Embryonic facial prominence (tissue), 1 donor: ENCODE data around the gene BTG4.

Experiments used
- DNase-seq: peaks from one replicate; pipeline ENCODE4 v3.0.0-alpha.2; 2016; ENCODE audit errors: extremely low spot score

The BTG4 gene

DNA sequence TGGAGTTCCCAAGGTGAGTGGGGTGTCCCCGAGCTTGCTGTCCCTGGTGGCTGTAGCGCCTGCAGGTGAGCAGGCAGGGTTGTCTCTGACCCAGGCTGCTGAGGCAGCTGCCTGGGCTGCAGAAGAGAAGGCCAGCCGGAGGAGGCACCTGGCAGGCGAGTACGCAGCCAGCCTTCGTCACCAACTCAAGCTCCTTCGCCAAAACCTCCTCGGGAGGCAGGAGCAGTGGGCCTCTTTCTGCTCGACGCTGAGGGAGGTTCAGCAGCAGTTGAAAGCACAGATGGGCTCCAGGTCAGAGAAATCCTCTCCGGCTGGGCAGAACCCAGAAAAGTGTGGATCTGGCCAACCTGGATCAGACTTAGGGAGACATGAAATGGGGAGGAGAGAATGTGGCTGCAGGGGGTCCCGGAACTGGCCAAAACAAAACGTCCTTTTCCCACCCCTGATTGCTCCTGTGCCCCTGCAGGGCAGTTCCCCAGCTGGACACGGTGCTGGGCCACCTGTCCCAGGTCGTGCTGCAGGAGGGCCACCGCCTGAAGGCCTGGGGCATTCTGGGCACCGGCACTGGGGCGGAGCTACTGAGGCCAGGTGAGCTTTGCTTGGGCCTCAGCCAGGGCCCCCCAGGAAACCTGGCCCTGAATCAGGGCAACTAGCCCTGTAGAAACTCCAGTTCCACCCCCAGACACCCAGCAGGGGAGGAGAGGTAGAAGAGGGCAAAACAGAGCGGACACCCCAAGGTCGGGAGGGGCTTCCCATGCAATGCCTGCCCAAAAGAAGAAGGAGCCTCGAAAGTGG lies 56.7 kb downstream of the BTG4 start:
- no peak for DNase-seq

DNA sequence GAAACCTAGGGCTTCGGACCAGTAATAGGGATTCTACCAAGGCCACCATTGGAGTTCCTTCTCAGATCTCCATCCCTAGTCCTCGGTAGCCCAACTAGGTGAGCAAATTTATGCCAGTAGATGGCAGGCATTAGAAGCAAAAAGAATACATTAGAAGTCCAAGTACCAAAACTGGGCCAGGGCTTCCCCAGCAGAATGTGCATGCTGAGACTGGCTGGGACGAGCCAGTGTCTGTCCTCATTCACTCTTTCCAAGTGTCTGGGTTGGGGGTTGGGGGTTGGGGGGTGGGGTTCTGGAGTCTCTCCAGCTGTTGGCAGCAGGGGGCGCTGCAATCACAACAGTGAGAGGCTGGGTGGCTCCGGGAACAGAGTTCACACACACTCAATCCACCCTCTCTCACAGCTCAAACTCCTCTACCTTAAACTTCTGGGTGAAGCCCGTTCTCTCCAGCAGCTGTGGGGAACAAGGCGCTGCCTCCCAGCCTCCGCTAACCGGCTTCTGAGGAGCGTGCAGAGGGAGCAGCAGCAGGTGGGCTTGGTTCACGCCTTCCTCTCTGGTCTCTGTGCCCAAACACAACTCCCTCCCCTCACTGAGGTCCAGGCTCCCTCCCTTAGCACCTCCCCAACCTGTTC lies 57.5 kb downstream of the BTG4 start:
- no peak for DNase-seq

DNA sequence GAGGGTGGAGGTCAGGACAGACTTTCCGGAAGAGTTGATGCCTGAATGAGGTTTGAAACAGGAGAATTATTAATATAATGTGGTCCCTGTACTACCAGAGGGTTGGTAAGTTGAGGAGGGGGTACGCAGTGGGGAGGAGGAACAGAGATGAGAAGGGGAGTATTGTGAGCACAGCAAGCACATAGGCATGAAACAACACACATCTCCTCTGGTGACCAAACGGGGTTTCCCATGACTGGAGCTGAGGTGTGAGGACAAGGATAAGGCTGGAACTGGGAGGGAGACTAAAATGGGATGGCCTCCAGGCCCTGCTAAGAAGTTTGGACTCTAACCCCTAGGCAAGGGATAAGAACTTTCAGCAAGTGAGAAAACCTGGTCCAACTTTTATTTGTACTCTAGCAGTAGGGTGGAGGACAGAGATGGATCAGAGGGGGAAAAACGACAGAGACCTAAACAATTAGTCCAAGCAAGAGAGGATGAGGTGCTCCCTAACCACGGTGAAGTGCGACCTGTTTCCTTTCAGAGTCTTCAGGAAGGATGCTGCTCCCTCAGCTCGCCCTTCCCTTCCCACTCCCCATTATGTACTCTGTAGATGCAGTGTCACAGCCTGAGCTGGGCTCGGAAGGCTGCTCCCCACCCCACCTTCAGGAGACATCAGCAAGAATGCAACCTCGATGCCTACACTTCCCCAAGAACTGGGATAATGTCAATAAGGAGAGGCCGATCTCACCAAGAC lies 59.2 kb downstream of the BTG4 start:
- DNase-seq = no peak

DNA sequence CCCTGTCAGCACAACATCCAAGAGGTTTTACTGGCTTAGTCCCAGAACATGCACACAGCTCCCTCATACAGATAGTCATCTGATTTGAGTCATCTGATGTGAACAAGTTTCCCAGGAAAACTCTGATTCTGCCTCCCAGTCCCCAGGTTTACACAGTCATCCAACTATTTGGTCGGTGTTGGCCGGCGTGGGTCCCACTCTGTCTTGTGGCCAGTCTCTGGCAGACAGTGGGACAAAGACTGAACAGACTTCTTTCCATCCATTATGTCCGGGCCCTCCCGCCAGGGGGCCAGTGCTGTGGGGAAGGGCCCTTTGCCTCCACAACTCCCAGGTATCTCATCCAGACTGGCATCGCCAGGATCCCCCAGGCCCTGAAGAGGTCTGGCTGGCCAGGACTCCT lies 60.0 kb downstream of the BTG4 start:
- DNase-seq = no peak

DNA sequence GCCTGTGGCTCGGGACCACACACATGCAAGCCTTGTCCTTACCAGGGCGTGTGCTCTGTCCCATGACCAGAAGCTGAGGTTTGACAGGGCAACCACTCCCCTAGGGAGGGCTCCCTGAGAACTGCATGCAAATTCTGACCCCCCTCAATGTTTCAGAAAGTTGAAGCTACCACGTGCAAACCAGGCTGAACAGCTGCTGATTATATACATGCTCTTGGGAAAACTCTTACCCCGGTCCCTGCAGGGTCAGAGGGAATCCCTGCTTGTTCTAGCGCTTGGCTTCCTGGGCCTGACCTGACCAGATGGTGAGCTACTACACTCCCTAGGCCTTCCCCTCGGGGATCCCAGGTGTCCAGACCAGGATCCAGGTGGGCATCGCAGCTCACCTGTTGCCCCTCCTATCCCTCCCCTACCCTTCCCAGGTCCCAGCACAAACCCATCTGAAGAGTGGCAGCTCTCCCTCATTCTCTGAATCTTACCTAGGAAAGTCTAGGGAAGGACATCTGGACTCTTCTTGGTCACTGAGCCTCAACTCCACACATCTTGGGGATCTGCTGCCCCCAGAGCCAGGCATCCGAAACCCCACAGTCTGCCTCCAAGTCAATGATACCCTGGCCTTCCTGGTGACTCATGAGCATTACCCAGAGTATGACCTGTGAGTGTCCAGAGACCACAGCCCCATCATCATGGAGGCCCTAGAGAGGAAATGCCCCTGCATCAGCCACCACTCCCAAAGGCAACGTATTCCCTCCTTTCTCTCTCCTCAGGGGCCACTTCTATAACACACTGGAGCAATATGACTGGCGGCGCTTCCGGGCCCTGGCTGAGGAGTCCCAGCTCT lies 61.5 kb downstream of the BTG4 start:
- DNase-seq = no peak

DNA sequence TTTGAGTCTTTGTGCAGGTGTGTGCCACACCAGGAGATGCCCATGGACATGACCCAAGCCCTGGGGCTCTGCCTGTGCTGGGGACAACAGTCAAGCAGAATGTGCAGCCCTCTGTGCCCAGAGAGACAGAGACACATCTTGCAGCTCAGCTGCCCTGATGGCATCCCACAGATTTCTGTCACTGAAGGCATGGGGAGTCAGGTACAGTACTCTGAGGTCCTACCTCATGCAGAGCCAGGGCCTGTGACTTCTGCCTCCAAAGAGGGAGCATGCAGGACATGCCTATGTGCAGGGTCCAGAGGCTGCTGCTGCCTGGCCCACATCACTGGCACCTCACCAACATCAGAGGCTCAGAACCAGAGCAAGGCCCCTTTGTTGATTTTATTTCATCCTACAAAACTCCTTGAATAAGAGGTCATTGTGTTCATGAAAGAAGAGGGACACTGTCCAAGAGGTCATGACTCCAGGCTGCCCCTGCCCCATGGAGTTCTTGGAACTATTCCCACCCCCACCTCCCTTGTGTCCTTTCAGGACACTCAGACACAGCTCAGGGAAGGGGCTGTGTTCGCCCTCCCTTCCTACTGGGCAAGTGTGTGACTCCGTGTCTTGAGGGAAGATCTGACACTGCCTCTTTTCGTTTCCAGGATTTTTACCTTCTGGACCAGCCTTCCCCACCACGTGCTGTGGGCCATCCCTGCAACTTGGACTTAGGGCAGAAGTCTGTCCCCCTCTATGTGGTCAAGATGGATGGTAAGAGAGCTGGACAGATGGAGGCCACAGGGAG lies 62.3 kb downstream of the BTG4 start:
- no peak for DNase-seq

DNA sequence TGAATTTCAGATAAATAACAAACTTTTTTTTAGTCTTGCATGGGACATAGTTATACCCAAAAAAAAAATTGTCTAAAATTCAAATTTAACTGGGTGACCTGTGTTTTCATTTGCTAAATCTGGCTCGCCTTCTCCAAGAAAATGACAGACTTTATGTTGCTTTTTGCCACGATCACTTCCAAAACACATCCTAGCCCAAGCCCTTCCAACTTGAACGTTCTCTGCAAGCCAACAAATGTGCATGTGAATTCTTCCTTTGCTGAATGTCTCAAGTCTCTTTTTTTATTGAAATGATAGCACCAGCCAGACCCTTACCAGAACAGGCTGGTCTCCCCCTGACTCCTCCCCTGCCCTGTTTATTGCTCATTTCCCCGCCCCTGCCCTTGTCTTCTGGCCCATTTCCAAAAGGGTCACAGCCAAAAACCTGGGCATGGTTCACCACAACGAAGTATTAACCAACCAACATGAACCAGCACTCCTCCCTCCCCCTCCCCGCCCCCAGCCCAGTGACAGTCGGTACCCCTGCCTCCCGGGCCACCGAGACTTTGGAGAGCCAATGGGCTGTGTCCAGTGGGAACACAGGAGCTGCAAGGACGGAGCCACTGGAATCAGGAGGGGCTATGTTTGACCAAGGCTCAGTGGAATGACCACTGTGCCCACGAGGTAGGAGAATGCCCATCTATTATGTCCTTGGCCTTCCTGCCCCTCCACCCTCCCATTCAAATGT lies 63.2 kb downstream of the BTG4 start:
- DNase-seq = no peak

DNA sequence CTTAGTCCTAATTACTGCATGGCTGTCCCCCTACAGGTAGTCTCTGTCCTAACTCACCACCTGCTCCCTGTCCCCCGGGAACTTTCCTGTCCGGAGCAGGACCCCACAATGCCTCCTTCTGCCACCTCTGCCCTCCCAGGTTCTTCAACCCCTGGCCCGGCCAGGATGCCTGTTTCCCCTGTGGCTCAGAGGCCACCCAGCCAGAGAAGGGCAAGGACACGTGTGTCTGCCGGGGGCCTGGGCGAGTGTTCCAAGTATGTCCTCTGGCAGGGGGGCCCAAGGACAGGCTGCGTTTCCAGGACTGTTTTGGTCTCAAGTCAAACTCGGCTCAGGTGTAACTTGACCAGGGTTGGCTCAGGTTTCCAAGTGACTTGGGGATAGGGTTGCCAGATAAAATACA lies 63.8 kb downstream of the BTG4 start:
- DNase-seq = no peak

DNA sequence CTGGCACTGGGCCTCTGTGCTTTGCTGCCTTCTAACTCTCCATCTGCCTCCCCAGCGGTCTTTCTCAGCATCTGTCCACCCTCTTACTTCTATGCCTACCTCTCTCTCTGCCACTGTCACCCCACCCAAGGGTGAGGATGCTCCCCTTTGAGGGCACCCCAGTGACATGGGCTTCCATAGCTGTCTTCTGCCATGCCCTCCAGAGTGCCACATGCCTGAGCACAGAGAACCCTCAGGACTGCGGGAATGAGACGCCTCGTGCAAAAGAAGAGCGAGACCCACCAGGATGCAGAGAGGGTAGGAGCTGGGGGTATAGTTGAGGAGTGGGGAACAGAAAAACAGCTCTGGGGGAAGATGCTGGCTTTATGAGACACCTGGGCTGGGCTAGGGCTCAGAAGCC lies 64.3 kb downstream of the BTG4 start:
- DNase-seq = no peak

DNA sequence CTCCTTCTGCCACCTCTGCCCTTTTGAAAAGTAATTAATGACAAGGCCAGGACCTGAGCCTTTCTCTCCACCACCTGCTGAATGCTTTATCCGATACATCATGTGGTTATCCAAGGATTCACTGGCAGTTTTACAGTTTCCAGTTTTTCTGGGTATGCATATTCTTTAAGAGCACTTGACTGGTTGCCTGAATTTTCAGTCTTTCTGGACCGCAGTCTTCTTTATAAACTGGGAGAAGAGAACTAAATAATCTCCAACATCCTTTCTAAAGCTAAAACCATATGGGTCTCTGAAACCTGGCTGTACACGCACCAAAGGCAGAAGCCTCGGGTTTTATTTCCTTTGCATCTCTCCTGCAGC lies 65.1 kb downstream of the BTG4 start:
- no peak for DNase-seq

DNA sequence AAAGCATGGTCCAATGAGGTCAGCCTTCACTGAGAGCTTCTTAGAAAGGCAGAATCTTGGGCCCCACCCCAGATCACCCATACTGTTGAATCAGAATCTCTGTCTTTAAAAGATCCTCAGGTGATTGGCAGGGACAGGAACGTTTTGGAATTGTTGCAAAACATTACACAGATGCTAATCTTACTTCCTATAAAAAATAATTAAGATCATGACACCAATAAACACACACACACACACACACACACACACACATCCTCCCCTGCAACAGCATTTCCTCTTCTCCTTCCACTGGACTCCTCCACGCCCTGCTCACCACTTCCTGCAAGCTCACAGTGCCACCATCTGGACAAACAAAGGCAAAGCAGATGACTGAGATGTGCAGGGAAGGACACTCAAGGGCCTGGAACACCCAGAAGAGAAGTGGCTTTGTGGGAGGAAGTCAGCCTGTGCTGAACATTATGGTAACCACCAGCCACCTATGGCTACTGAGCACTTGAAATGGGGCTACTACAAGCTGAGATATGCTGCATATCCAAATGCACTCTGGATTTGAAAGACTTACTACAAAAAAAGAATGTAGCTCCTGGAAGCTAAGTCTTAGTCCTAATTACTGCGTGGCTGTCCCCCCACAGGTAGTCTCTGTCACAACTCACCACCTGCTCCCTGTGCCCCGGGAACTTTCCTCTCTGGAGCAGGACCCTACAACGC lies 65.6 kb downstream of the BTG4 start:
- DNase-seq = peak; percentile 81

DNA sequence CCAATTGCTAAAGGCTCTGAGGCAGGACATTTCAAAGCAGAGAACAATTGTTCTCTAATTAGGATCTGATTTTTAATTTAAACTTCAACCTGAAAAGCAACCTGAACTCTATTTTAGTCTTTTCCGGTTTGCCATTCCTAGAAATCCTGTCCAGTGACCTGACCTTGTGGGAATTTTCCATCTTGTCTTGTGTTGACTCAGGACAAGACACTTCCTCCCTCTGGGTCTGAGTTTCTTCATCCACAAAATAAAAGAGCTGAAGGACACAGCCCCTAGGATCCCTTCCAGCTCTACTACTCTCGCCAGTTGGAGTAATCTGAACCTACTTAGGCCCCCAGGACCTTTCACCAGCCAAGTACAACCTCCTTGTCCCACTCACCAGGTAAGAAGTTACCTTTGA lies 66.6 kb downstream of the BTG4 start:
- no peak for DNase-seq
